ENCODE data around the gene CD68. TPM values are rescaled to one million over a fixed set of nuclear protein-coding genes. Genes with fewer than 3 reads are reported as not detected.
"Not testable (repeated sequence)": the region's sequence is repeated elsewhere in the genome, so short reads cannot be mapped to it uniquely, and the experiment has no call there.

Gene CD68
- total RNA-seq, 6 experiments from 2014 or later, result 46.6 to 71.7 (median 68.5) TPM

DNA sequence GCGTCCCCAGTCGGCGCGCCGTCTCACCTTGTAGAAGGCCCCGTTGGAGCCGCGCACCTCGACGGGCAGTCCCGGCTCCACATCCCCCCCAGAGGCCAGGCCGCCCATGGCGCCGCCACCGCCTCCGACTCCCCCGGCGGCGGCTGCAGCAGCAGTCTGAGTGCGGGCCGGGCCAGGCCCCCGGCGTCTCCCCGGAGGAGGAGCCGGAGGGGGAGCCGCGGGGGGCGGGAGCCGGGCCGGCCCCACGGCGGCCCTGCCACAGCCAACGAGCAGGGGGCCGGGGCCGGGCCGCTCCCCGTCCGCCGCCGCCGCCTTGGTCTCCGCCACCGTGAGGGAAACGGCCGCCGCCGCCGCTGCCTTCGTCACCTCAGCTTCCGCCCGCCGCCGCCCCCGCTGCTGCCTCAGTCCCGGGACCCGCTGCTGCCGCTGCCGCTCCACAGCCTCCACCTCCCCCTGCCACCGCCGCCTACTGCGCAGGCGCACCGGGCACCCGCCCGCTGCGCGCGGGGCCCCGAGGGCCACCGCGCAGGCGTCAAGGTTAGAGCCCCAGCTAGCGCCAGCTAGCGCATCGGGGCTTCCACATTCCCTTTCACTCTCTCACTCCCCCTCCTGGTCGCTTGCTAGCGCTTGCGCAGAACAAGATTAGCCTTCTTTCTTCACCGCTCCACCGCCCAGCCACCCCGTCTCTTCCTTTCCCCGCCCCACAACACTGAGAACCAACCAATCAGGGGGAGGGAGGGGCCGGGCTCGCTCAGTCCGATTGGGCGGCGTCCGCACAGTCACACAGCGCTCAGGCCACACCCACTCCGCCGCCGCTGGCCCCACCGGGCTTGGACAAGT is 35.2 kb downstream of the CD68 start, which contains the start of gene FXR2:
TSS of gene FXR2 (minus strand) at position 473 of the 840 bp plus-strand sequence. CDS start at position 108, 365 bp downstream.
- DNase-seq, result peak; percentile 99
- H3K4me1 Mint-ChIP-seq (ENCODE audit: low read depth), result peaks cover 35% of the 10 kb centered on the region
- H3K27ac Mint-ChIP-seq, result peak within 1 kb of the TSS; percentile 88
- H3K9me3 Mint-ChIP-seq, result no peaks in the 10 kb centered on the region
- TF ChIP-seq, protein P1, sequence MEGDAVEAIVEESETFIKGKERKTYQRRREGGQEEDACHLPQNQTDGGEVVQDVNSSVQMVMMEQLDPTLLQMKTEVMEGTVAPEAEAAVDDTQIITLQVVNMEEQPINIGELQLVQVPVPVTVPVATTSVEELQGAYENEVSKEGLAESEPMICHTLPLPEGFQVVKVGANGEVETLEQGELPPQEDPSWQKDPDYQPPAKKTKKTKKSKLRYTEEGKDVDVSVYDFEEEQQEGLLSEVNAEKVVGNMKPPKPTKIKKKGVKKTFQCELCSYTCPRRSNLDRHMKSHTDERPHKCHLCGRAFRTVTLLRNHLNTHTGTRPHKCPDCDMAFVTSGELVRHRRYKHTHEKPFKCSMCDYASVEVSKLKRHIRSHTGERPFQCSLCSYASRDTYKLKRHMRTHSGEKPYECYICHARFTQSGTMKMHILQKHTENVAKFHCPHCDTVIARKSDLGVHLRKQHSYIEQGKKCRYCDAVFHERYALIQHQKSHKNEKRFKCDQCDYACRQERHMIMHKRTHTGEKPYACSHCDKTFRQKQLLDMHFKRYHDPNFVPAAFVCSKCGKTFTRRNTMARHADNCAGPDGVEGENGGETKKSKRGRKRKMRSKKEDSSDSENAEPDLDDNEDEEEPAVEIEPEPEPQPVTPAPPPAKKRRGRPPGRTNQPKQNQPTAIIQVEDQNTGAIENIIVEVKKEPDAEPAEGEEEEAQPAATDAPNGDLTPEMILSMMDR (IDR thresholded peaks at IDR 0.05), result peak; percentile 76
- H3K36me3 Mint-ChIP-seq (ENCODE audit: low read depth), result peaks cover 31% of the 10 kb centered on the region
- peaks cover 2% of the 10 kb centered on the region; the same call in 1 of the 2 replicates for H3K27me3 Mint-ChIP-seq (ENCODE audit: insufficient read depth)
- H3K4me3 Mint-ChIP-seq, result peak within 1 kb of the TSS; percentile 91

DNA sequence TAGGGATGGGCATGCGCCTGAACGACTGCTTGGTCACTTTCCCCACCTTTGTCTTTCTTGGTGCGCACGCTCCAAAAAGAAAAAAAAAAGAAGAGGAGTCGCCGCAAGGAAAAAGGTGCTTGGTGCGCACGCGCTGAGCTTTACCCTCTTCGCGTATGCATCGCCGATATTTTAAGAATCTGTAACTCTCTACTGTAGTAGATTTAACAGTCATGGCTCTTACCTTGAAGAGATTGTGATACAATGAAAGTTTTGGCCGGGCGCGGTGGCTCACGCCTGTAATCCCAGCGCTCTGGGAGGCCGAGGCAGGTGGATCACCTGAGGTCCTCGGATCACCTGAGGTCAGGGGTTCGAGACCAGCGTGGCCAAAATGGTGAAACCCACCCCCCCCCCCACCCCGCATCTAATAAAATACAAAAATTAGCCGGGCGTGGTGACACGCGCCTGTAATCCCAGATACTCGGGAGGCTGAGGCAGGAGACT is 35.9 kb downstream of the CD68 start:
- no peak for DNase-seq
- H3K4me1 Mint-ChIP-seq (ENCODE audit: low read depth), result peaks cover 33% of the 10 kb centered on the region
- peaks cover 2% of the 10 kb centered on the region; the same call in 1 of the 2 replicates for H3K27me3 Mint-ChIP-seq (ENCODE audit: insufficient read depth)
- peak overlapping the region; percentile 87 for H3K4me3 Mint-ChIP-seq
- no peaks in the 10 kb centered on the region for H3K9me3 Mint-ChIP-seq
- TF ChIP-seq, protein P1 (IDR thresholded peaks at IDR 0.05), result no peak
- peaks cover 31% of the 10 kb centered on the region for H3K36me3 Mint-ChIP-seq (ENCODE audit: low read depth)
- H3K27ac Mint-ChIP-seq, result peak overlapping the region; percentile 79

DNA sequence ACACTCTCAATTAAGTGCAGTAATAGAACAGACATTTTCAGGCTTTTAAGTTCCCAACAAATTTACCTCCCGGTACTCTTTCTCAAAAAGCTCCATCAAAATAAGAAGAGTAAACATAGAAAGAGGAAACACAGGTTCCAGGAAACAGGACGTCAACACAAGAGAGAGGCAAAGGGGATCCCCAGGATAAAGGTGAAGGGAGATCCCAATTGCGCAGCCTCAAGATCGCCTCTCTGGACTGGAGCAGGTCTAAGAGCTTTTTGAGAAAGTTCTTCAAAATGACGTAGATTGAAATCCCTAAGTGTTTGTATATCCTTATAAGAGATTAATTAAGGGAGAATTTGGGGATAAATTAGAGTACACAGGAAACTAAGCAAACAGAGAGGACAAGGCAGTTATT is 39.2 kb downstream of the CD68 start:
- Mint-ChIP-seq H3K4me1 (ENCODE audit: low read depth) (peaks cover 3% of the 10 kb centered on the region), H3K9me3 (no peaks in the 10 kb centered on the region), H3K27me3 (ENCODE audit: insufficient read depth) (peaks cover 2% of the 10 kb centered on the region; the same call in 1 of the 2 replicates), H3K4me3 (no peak overlapping the region), H3K36me3 (ENCODE audit: low read depth) (peaks cover 2% of the 10 kb centered on the region), H3K27ac (no peak overlapping the region)
- no peak for DNase-seq
- TF ChIP-seq, protein P1 (IDR thresholded peaks at IDR 0.05), result no peak

DNA sequence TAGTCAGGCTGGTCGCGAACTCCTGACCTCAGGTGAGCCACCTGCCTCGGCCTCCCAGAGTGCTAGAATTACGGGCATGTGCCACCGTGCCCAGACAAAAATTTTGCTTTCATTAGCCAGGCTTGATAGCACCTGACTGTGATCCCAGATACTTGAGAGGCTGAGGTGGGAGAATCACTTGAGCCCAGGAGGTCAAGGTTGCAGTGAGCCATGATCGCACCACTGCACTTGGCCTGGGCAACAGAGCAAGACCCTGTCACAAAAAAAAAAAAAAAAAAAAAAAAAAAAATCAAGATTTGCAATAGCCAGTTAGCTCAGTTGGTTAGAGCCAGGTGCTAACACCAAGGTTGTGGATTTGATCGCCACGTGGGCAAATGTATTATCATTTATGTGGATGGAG is 41.4 kb downstream of the CD68 start:
- TF ChIP-seq, protein P1 (IDR thresholded peaks at IDR 0.05), result no peak
- DNase-seq, result no peak
- Mint-ChIP-seq H3K27ac (no peak overlapping the region), H3K27me3 (ENCODE audit: insufficient read depth) (peaks cover 3% of the 10 kb centered on the region; the same call in 1 of the 2 replicates), H3K36me3 (ENCODE audit: low read depth) (no peaks in the 10 kb centered on the region), H3K4me3 (no peak overlapping the region), H3K9me3 (no peaks in the 10 kb centered on the region), H3K4me1 (ENCODE audit: low read depth) (no peaks in the 10 kb centered on the region)

DNA sequence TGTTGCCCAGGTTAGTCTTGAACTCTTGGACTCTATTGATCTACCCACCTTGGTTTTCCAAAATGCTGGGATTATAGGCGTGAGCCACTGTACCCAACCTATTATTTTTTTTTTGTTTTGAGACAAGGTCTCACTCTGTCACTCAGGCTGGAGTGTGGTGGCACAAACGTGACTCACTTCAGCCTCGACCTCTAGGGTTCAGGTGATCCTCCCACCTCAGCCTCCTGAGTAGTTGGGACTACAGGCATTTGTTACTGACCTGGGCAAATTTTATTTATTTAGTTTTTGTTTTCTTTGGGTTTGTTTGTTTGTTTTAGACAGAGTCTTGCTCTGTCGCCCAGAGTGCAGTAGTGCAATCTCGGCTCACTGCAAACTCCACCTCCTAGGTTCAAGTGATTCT is 44.2 kb downstream of the CD68 start:
- Mint-ChIP-seq H3K4me1 (ENCODE audit: low read depth) (peaks cover 10% of the 10 kb centered on the region; the same call in 1 of the 2 replicates), H3K4me3 (no peak overlapping the region), H3K9me3 (no peaks in the 10 kb centered on the region), H3K27me3 (ENCODE audit: insufficient read depth) (peaks cover 3% of the 10 kb centered on the region; the same call in 1 of the 2 replicates), H3K27ac (no peak overlapping the region), H3K36me3 (ENCODE audit: low read depth) (peaks cover 4% of the 10 kb centered on the region; the same call in 1 of the 2 replicates)
- DNase-seq, result no peak
- TF ChIP-seq, protein P1 (IDR thresholded peaks at IDR 0.05), result no peak

DNA sequence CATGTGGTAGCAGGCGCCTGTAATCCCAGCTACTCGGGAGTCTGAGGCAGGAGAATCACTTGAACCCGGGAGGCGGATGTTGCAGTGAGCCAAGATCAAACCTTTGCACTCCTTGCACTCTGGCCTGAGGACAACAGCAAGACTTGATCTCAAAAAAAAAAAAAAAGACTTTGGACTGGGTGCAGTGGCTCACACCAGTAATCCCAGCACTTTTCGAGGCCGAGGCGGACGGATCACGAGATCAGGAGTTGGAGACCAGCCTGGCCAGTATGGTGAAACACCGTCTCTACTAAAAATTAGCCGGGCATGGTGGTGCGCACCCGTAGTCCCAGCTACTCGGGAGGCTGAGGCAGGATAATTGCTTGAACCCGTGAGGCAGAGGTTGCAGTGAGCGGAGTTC is 46.3 kb downstream of the CD68 start:
- not testable (repeated sequence) for H3K9me3 Mint-ChIP-seq; H3K27me3 Mint-ChIP-seq (ENCODE audit: insufficient read depth); H3K27ac Mint-ChIP-seq; H3K4me3 Mint-ChIP-seq; H3K36me3 Mint-ChIP-seq (ENCODE audit: low read depth); DNase-seq
- peaks cover 10% of the 10 kb centered on the region; the same call in 1 of the 2 replicates for H3K4me1 Mint-ChIP-seq (ENCODE audit: low read depth)
